WERI-Rb-1 (cell line): ENCODE results near the gene GALNT16.

Experiments used
- DNase-seq: peaks from one replicate; pipeline ENCODE4 v3.0.0-alpha.2; 2020
- H3K27ac ChIP-seq: fragments of 250-450 bp; sonication (Bioruptor Pico); 2 replicates; pipeline ENCODE4 v1.5.1; 2020; ENCODE audit warnings: mild to moderate bottlenecking, moderate library complexity
- H3K27me3 ChIP-seq: fragments of 250-450 bp; sonication (Bioruptor Pico); 2 replicates; pipeline ENCODE4 v1.5.1; 2021; ENCODE audit warnings: mild to moderate bottlenecking, low read depth, moderate library complexity; ENCODE audit not compliant: insufficient read depth, severe bottlenecking
- H3K36me3 ChIP-seq: fragments of 250-450 bp; sonication (Bioruptor Pico); 2 replicates; pipeline ENCODE4 v1.5.1; 2020; ENCODE audit warnings: mild to moderate bottlenecking, moderate library complexity
- H3K4me3 ChIP-seq: 2 replicates; pipeline ENCODE4 v1.5.1; 2011; ENCODE audit warnings: low read depth, mild to moderate bottlenecking, control low read depth, low read length
- H3K9me3 ChIP-seq: fragments of 250-450 bp; sonication (Bioruptor Pico); 2 replicates; pipeline ENCODE4 v1.5.1; 2021; ENCODE audit warnings: mild to moderate bottlenecking, moderate library complexity; ENCODE audit not compliant: severe bottlenecking
- CTCF ChIP-seq: IDR thresholded peaks from 2 replicates; pipeline ENCODE4 v1.5.1; 2011; ENCODE audit warnings: low read depth, mild to moderate bottlenecking, control low read depth, inconsistent platforms, low read length

Gene GALNT16

GRCh38 chr14:69364378-69364777, 104.4 kb downstream of the GALNT16 start:
- H3K27ac ChIP-seq, result no peak overlapping the region
- H3K4me3 ChIP-seq, result no peak overlapping the region
- TF ChIP-seq CTCF, result no peak
- no peaks in the 10 kb centered on the region for H3K27me3 ChIP-seq
- H3K9me3 ChIP-seq, result no peaks in the 10 kb centered on the region
- no peak for DNase-seq
- H3K36me3 ChIP-seq, result no peaks in the 10 kb centered on the region

- Histone ChIP-seq H3K36me3 (no peaks in the 10 kb centered on the region), H3K4me3 (no peak overlapping the region), H3K27me3 (no peaks in the 10 kb centered on the region), H3K9me3 (no peaks in the 10 kb centered on the region), H3K27ac (no peak overlapping the region)
- TF ChIP-seq CTCF, result no peak
- DNase-seq, result no peak
Measured at GRCh38 chr14:69366069-69366468, 106.1 kb downstream of the GALNT16 start.

GRCh38 chr14:69366761-69367160, 106.8 kb downstream of the GALNT16 start:
- TF ChIP-seq CTCF, result no peak
- DNase-seq, result no peak
- H3K36me3 ChIP-seq, result no peaks in the 10 kb centered on the region
- no peak overlapping the region for H3K27ac ChIP-seq
- no peaks in the 10 kb centered on the region for H3K27me3 ChIP-seq
- H3K4me3 ChIP-seq, result no peak overlapping the region
- no peaks in the 10 kb centered on the region for H3K9me3 ChIP-seq

- no peaks in the 10 kb centered on the region for H3K27me3 ChIP-seq
- no peak overlapping the region for H3K27ac ChIP-seq
- H3K36me3 ChIP-seq, result no peaks in the 10 kb centered on the region
- no peaks in the 10 kb centered on the region for H3K9me3 ChIP-seq
- H3K4me3 ChIP-seq, result no peak overlapping the region
- DNase-seq, result no peak
- no peak for TF ChIP-seq CTCF
Measured at GRCh38 chr14:69368381-69368780, 108.4 kb downstream of the GALNT16 start.

GRCh38 chr14:69370061-69370460, 110.1 kb downstream of the GALNT16 start:
- Histone ChIP-seq H3K27ac (no peak overlapping the region), H3K4me3 (no peak overlapping the region), H3K9me3 (no peaks in the 10 kb centered on the region), H3K27me3 (no peaks in the 10 kb centered on the region), H3K36me3 (no peaks in the 10 kb centered on the region)
- no peak for TF ChIP-seq CTCF
- DNase-seq, result no peak

- no peak for TF ChIP-seq CTCF
- Histone ChIP-seq H3K27me3 (no peaks in the 10 kb centered on the region), H3K4me3 (no peak overlapping the region), H3K36me3 (peaks cover 17% of the 10 kb centered on the region), H3K27ac (no peak overlapping the region), H3K9me3 (no peaks in the 10 kb centered on the region)
- no peak for DNase-seq
Measured at GRCh38 chr14:69372146-69372545, 112.2 kb downstream of the GALNT16 start.
